Neural cell (in vitro differentiated cells): ENCODE results near the gene INSIG1. TPM values are rescaled to one million over a fixed set of nuclear protein-coding genes. Genes with fewer than 3 reads are reported as not detected.

Source experiments
- H2AFZ ChIP-seq: fragments of 200-600, 300-800 bp; sonication (generic), shearing (Covaris generic); 2 replicates; pipeline ENCODE4 v1.6.0; 2014; ENCODE audit warnings: low read depth, mild to moderate bottlenecking, antibody characterized with exemption, low read length, moderate library complexity
- H3F3A ChIP-seq: fragments of 200-600 bp; shearing (Covaris generic); 2 replicates; pipeline ENCODE4 v1.6.1; 2016; ENCODE audit warnings: mild to moderate bottlenecking, moderate library complexity, mixed read lengths, antibody characterized with exemption, low read length; ENCODE audit not compliant: insufficient read depth, poor library complexity, severe bottlenecking
- H3K27ac ChIP-seq: fragments of 200-600, 300-800 bp; sonication (generic), shearing (Covaris generic); 2 replicates; pipeline ENCODE4 v1.5.1; 2014; ENCODE audit warnings: mild to moderate bottlenecking, low read length, moderate library complexity
- H3K27me3 ChIP-seq: fragments of 300-800, 200-600 bp; sonication (generic), shearing (Covaris generic); 2 replicates; pipeline ENCODE4 v1.6.0; 2014; ENCODE audit warnings: mild to moderate bottlenecking, low read depth, low read length, moderate library complexity; ENCODE audit not compliant: insufficient read depth
- H3K36me3 ChIP-seq: fragments of 300-800, 200-600 bp; sonication (generic), shearing (Covaris generic); 2 replicates; pipeline ENCODE4 v1.5.1; 2014; ENCODE audit warnings: mild to moderate bottlenecking, antibody characterized with exemption, low read length, moderate library complexity; ENCODE audit not compliant: insufficient read depth
- H3K4me2 ChIP-seq: fragments of 300-800, 200-600 bp; sonication (generic), shearing (Covaris generic); 2 replicates; pipeline ENCODE4 v1.6.0; 2014; ENCODE audit warnings: mild to moderate bottlenecking, low read length
- H3K4me3 ChIP-seq: fragments of 300-800, 200-600 bp; sonication (generic), shearing (Covaris generic); 2 replicates; pipeline ENCODE4 v1.5.1; 2014; ENCODE audit warnings: mild to moderate bottlenecking, low read length, moderate library complexity
- H3K79me2 ChIP-seq: fragments of 200-600 bp; shearing (Covaris generic); replicated peaks from 2 replicates; pipeline ENCODE4 v1.6.0; 2014; ENCODE audit warnings: mild to moderate bottlenecking, low read length, moderate library complexity; ENCODE audit not compliant: insufficient read depth
- H3K9ac ChIP-seq: fragments of 300-800, 200-600 bp; sonication (generic), shearing (Covaris generic); 2 replicates; pipeline ENCODE4 v1.6.1; 2016; ENCODE audit warnings: mild to moderate bottlenecking, low read length, mixed read lengths
- H3K9me2 ChIP-seq: fragments of 200-600 bp; shearing (Covaris generic); 2 replicates; pipeline ENCODE4 v1.6.1; 2016; ENCODE audit warnings: mild to moderate bottlenecking, low read length, mixed read lengths; ENCODE audit not compliant: insufficient read depth
- H3K9me3 ChIP-seq: fragments of 200-600, 300-800 bp; sonication (generic), shearing (Covaris generic); 2 replicates; pipeline ENCODE4 v1.6.1; 2016; ENCODE audit warnings: mild to moderate bottlenecking, mixed run types, low read length, moderate library complexity, mixed read lengths
- H4K20me1 ChIP-seq: fragments of 200-600 bp; shearing (Covaris generic); 2 replicates; pipeline ENCODE4 v1.6.1; 2016; ENCODE audit warnings: mild to moderate bottlenecking, mixed run types; ENCODE audit not compliant: insufficient read depth
- CTCF ChIP-seq: fragments of 450-650 bp; IDR thresholded peaks from 2 replicates; pipeline ENCODE4 v1.5.1; 2014; ENCODE audit warnings: antibody characterized with exemption, mild to moderate bottlenecking, moderate library complexity; ENCODE audit not compliant: poor library complexity, severe bottlenecking
- EP300 ChIP-seq: fragments of 450-650 bp; conservative IDR thresholded peaks from 2 replicates; pipeline ENCODE4 v1.6.1; 2014; ENCODE audit warnings: antibody characterized with exemption, mild to moderate bottlenecking, moderate library complexity; ENCODE audit not compliant: poor library complexity, severe bottlenecking
- EZH2 ChIP-seq: fragments of 200-600, 300-800 bp; shearing (Covaris generic), sonication (generic); IDR thresholded peaks from 2 replicates; pipeline ENCODE4 v1.6.1; 2014; ENCODE audit warnings: antibody characterized with exemption, low read length, borderline replicate concordance, mild to moderate bottlenecking; ENCODE audit not compliant: insufficient read depth, poor library complexity, severe bottlenecking
- MXI1 ChIP-seq: fragments of 450-650 bp; conservative IDR thresholded peaks from 2 replicates; pipeline ENCODE4 v1.6.1; 2014; ENCODE audit warnings: antibody characterized with exemption, mild to moderate bottlenecking; ENCODE audit not compliant: poor library complexity, severe bottlenecking
- POLR2AphosphoS5 ChIP-seq: IDR thresholded peaks from 2 replicates; pipeline ENCODE4 v1.6.1; 2012
- RAD21 ChIP-seq: fragments of 450-650 bp; conservative IDR thresholded peaks from 2 replicates; pipeline ENCODE4 v1.6.1; 2014; ENCODE audit warnings: antibody characterized with exemption, mild to moderate bottlenecking, moderate library complexity
- REST ChIP-seq: IDR thresholded peaks from 2 replicates; pipeline ENCODE4 v1.6.1; 2012; ENCODE audit warnings: borderline replicate concordance
- SMC3 ChIP-seq: fragments of 450-650 bp; conservative IDR thresholded peaks from 2 replicates; pipeline ENCODE4 v1.6.1; 2014; ENCODE audit warnings: antibody characterized with exemption, mild to moderate bottlenecking, moderate library complexity; ENCODE audit not compliant: poor library complexity
- TAF1 ChIP-seq: IDR thresholded peaks from 2 replicates; pipeline ENCODE4 v1.6.1; 2012; ENCODE audit warnings: low read depth
- polyA plus RNA-seq: library from polyadenylated mRNA; depleted of rRNA; stranded (reverse); fragments of >200 nt; gene quantifications from 2 replicates; pipeline ENCODE4 v1.2.3, GENCODE V29; 2014

The INSIG1 gene
- polyA plus RNA-seq, 1 donor from 2014 or later, result 71.0 TPM

GRCh38 chr7:155324918-155325235 lies 27.2 kb downstream of the INSIG1 start:
- Histone ChIP-seq H3K79me2 (no peaks in the 10 kb centered on the region), H3K4me3 (no peak overlapping the region), H3F3A (no peaks in the 10 kb centered on the region), H3K4me2 (no peak overlapping the region), H3K36me3 (no peaks in the 10 kb centered on the region), H3K9ac (no peak overlapping the region), H4K20me1 (no peaks in the 10 kb centered on the region), H3K9me3 (no peaks in the 10 kb centered on the region), H3K27ac (no peak overlapping the region), H3K9me2 (no peaks in the 10 kb centered on the region), H2AFZ (no peak overlapping the region), H3K27me3 (peaks cover 5% of the 10 kb centered on the region)
- no peak for TF ChIP-seq REST
- TF ChIP-seq EP300, result no peak
- TF ChIP-seq TAF1, result no peak
- TF ChIP-seq RAD21, result no peak
- no peak for TF ChIP-seq POLR2AphosphoS5
- no peak for TF ChIP-seq MXI1
- no peak for TF ChIP-seq CTCF
- TF ChIP-seq SMC3, result no peak
- no peak for TF ChIP-seq EZH2

- H3K27ac ChIP-seq, result no peak overlapping the region
- peaks cover 5% of the 10 kb centered on the region for H3K27me3 ChIP-seq
- H3K9ac ChIP-seq, result no peak overlapping the region
- no peaks in the 10 kb centered on the region for H4K20me1 ChIP-seq
- H3K79me2 ChIP-seq, result no peaks in the 10 kb centered on the region
- no peak for TF ChIP-seq TAF1
- no peak for TF ChIP-seq MXI1
- no peak for TF ChIP-seq REST
- no peaks in the 10 kb centered on the region for H3K36me3 ChIP-seq
- no peaks in the 10 kb centered on the region for H3F3A ChIP-seq
- H3K4me2 ChIP-seq, result no peak overlapping the region
- no peaks in the 10 kb centered on the region for H3K9me2 ChIP-seq
- no peak overlapping the region for H2AFZ ChIP-seq
- H3K4me3 ChIP-seq, result no peak overlapping the region
- H3K9me3 ChIP-seq, result no peaks in the 10 kb centered on the region
Measured at GRCh38 chr7:155326385-155326784, 28.7 kb downstream of the INSIG1 start.
